ENCODE results near the gene NLGN3. TPM values are rescaled to one million over a fixed set of nuclear protein-coding genes. Genes with fewer than 3 reads are reported as not detected.
A peak's percentile ranks its signal among the peaks of the same experiment; 100 is the strongest.

NLGN3 gene
- total RNA-seq, 1 donor from 2014 or later, result 3.1 TPM

DNA sequence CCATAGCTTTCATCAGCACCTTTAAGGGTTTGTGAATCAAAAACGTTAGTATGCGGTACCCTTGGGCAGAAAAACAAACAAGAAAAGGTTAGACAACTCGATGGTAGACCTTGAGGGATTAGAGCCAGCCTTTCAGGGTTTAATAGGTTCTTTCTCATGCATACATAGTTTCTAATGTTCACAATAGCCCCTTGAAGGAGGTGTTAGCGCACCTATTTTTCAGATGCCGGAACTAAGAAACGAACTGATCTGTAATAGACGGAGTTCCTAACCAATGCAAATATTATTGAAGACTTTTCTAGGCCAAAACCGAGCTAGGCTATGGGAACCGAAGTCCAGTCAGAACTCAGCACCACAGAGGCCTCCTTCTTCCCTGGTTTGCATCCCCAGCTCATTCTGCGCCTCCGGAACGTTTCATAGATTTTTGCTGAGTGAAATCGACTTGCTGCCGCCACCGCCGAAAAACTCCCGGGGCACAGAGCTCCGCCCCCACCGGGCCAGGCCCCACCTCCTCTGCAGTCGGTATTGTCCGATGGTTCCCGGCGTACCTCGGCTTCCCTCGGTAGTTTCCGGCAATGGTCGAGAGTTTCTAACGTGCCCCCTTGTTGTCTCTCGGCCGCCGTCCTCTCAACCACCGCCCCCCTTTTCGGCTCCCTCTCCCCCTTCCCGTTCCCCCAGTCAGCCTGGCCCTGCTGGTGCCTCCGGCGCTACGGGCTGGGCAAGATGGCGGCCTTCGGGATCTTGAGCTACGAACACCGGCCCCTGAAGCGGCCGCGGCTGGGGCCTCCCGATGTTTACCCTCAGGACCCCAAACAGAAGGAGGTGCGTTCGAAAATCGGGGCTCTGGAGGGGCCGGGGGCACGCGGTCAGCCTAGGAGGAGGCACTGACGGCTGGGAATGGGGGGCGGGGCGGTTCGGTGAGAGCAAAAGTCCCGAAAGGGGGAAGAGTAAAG lies 26.3 kb upstream of the NLGN3 start, which contains the start of gene MED12:
Gene MED12, plus strand, starts transcription at position 565 of the 953 bp plus-strand sequence. Its CDS starts 159 bp downstream, at position 724.
- no peaks in the 10 kb centered on the region for H3K4me1 Mint-ChIP-seq (ENCODE audit: low read depth, unreplicated experiment)
- H3K9me3 Mint-ChIP-seq (ENCODE audit: unreplicated experiment), result peaks cover 1% of the 10 kb centered on the region
- H3K27me3 Mint-ChIP-seq (ENCODE audit: unreplicated experiment), result peaks cover 5% of the 10 kb centered on the region
- DNase-seq, result peak; percentile 88
- TF ChIP-seq, protein P1, sequence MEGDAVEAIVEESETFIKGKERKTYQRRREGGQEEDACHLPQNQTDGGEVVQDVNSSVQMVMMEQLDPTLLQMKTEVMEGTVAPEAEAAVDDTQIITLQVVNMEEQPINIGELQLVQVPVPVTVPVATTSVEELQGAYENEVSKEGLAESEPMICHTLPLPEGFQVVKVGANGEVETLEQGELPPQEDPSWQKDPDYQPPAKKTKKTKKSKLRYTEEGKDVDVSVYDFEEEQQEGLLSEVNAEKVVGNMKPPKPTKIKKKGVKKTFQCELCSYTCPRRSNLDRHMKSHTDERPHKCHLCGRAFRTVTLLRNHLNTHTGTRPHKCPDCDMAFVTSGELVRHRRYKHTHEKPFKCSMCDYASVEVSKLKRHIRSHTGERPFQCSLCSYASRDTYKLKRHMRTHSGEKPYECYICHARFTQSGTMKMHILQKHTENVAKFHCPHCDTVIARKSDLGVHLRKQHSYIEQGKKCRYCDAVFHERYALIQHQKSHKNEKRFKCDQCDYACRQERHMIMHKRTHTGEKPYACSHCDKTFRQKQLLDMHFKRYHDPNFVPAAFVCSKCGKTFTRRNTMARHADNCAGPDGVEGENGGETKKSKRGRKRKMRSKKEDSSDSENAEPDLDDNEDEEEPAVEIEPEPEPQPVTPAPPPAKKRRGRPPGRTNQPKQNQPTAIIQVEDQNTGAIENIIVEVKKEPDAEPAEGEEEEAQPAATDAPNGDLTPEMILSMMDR (IDR thresholded peaks at IDR 0.05; ENCODE audit: partially characterized antibody, unreplicated experiment), result no peak
- peak within 1 kb of the TSS; percentile 70 for H3K27ac Mint-ChIP-seq (ENCODE audit: unreplicated experiment)
- H3K36me3 Mint-ChIP-seq (ENCODE audit: unreplicated experiment), result no peaks in the 10 kb centered on the region
- H3K4me3 Mint-ChIP-seq (ENCODE audit: unreplicated experiment), result peak within 1 kb of the TSS; percentile 81

DNA sequence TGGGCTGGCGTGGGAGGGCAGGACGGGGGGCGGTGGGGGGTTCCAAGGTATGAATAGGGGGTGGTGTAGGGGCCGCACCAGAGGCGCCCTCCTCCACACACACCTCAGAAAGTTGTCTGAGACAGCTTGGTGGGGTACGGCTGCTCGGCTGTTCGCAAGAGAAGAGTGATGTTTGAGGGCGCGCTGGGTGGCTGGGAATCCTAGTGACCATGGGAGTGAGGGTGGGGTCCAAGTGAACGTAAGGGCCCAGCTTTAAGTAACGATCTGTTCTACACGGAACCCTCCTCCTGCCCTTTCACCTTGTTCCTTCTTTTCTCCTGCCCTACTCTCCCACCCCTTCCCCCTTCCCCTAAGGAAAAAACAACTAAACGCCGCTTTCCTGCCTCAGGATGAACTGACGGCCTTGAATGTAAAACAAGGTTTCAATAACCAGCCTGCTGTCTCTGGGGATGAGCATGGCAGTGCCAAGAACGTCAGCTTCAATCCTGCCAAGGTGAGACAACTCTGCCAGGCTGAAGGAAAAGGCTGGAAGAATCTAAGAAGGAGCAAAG lies 25.6 kb upstream of the NLGN3 start:
- H3K27me3 Mint-ChIP-seq (ENCODE audit: unreplicated experiment), result peaks cover 4% of the 10 kb centered on the region
- H3K9me3 Mint-ChIP-seq (ENCODE audit: unreplicated experiment), result no peaks in the 10 kb centered on the region
- peak overlapping the region; percentile 5 for H3K27ac Mint-ChIP-seq (ENCODE audit: unreplicated experiment)

DNA sequence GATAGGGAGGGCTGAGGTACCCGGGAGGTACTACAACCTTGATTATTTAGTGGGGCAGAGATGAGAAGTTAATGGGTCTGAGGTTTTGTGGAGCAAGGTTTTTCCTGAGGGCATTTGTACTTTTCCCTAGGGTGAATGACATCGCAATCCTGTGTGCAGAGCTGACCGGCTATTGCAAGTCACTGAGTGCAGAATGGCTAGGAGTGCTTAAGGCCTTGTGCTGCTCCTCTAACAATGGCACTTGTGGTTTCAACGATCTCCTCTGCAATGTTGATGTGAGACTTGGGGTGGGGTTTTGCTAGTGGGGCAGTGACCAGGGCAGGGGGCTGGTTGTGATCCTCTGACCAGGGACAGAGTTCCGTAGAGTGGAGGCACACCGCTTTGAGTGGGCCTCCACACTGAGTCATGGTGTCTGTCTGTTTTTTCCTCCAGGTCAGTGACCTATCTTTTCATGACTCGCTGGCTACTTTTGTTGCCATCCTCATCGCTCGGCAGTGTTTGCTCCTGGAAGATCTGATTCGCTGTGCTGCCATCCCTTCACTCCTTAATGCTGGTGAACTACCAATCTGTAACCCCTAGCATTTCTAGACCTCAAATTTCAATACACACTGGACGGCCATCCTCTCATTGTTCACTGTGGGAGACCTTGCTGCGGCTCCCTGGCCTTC lies 16.3 kb upstream of the NLGN3 start:
- peaks cover 8% of the 10 kb centered on the region for H3K9me3 Mint-ChIP-seq (ENCODE audit: unreplicated experiment)
- TF ChIP-seq, protein P1 (IDR thresholded peaks at IDR 0.05; ENCODE audit: partially characterized antibody, unreplicated experiment), result no peak
- no peak overlapping the region for H3K27ac Mint-ChIP-seq (ENCODE audit: unreplicated experiment)
- peaks cover 12% of the 10 kb centered on the region for H3K4me1 Mint-ChIP-seq (ENCODE audit: low read depth, unreplicated experiment)
- peaks cover 2% of the 10 kb centered on the region for H3K27me3 Mint-ChIP-seq (ENCODE audit: unreplicated experiment)
- no peak overlapping the region for H3K4me3 Mint-ChIP-seq (ENCODE audit: unreplicated experiment)
- peaks cover 5% of the 10 kb centered on the region for H3K36me3 Mint-ChIP-seq (ENCODE audit: unreplicated experiment)
- no peak for DNase-seq

More for the DNA sequence above, 25.6 kb upstream of the NLGN3 start:
- Mint-ChIP-seq H3K4me3 (ENCODE audit: unreplicated experiment) (peak overlapping the region; percentile 81), H3K4me1 (ENCODE audit: low read depth, unreplicated experiment) (no peaks in the 10 kb centered on the region), H3K36me3 (ENCODE audit: unreplicated experiment) (no peaks in the 10 kb centered on the region)
- TF ChIP-seq, protein P1 (IDR thresholded peaks at IDR 0.05; ENCODE audit: partially characterized antibody, unreplicated experiment), result no peak
- DNase-seq, result no peak

DNA sequence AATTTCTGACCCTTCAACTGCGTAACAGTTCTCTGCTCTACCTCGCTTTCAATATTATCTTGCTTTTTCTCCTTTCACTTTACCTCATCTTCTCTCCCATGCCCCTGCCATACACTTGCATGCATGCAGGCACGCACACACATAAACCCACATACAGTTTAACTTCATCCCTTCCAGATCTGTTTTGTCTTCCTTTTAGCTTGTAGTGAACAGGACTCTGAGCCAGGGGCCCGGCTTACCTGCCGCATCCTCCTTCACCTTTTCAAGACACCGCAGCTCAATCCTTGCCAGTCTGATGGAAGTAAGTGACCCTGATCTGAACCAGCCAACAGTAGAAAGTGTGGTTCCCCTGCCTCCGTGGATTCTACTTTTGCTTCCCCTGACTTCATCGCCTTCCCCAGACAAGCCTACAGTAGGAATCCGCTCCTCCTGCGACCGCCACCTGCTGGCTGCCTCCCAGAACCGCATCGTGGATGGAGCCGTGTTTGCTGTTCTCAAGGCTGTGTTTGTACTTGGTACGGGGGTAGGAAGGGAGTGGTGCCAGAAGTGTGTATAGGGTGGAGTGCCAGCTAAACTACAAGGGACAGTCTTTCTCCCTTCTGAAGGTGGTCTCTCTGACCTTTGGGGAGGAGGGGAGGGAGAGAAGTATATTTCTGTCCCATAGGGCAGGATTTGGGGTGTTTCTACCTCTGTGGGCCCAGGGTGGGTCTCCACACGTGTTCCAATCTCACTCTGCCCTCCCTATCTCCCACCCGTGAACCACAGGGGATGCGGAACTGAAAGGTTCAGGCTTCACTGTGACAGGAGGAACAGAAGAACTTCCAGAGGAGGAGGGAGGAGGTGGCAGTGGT lies 15.5 kb upstream of the NLGN3 start:
- Mint-ChIP-seq H3K36me3 (ENCODE audit: unreplicated experiment) (peaks cover 5% of the 10 kb centered on the region), H3K9me3 (ENCODE audit: unreplicated experiment) (peaks cover 8% of the 10 kb centered on the region), H3K27me3 (ENCODE audit: unreplicated experiment) (peaks cover 2% of the 10 kb centered on the region), H3K27ac (ENCODE audit: unreplicated experiment) (no peak overlapping the region), H3K4me3 (ENCODE audit: unreplicated experiment) (peak overlapping the region; percentile 18), H3K4me1 (ENCODE audit: low read depth, unreplicated experiment) (peaks cover 12% of the 10 kb centered on the region)
- DNase-seq, result peak; percentile 77
- TF ChIP-seq, protein P1 (IDR thresholded peaks at IDR 0.05; ENCODE audit: partially characterized antibody, unreplicated experiment), result peak; percentile 70

Data from glutamatergic neuron (in vitro differentiated cells).